Stromal cell of bone marrow (primary cell): ENCODE data around the gene NPC1.
"Not testable (repeated sequence)": the region's sequence is repeated elsewhere in the genome, so short reads cannot be mapped to it uniquely, and the experiment has no call there.

ENCODE experiments used
- DNase-seq: peaks from one replicate; pipeline ENCODE4 v3.0.0-alpha.2; 2012; ENCODE audit warnings: low read depth

Gene NPC1

DNA sequence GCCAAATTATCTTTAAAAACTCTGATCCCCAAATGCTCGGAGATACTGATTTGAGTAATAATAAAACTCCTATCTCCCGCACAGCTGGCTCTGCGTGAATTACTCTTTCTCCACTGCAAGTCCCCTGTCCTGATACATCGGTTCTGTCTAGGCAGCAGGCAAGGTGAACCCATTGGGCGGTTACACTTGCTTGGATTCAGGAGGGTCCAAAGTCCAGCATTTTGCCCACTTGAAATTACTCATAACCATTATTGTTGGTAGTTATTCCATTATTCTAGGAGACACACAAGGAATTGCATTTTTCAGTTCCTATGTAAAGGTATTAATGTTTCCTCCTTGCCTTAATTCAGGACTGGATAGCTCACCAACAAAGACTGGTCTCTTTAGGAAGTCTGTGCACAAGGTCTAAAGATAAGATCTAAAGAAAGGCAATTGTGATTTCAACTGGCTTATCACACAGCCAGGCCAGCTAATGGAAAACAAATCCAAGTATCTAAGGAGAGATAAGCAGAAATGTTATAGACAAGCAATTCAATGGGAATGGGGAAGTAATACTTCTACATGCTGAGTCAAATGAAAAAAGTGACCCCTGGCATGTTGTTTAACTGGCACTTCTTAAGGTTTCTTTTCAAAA lies 23.2 kb upstream of the NPC1 start:
- no peak for DNase-seq

DNA sequence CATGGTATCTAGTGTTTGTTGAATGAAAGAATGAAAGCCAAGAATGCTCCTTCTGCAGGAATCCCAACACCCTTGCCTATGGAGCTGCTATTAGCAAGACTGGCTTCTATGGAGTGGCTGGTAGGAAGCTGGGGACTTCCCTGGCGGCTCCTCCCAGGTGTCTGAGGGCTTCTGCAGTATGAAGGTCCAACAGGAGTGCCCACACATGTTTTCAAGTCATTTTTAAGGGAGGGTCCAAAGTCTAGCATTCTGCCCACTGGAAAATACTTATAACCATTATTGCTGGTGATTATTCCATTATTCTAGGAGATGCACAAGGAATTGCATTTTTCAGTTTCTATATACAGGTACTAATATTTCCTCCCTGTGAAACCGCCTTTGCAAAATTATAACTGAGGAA lies 21.9 kb upstream of the NPC1 start:
- no peak for DNase-seq

DNA sequence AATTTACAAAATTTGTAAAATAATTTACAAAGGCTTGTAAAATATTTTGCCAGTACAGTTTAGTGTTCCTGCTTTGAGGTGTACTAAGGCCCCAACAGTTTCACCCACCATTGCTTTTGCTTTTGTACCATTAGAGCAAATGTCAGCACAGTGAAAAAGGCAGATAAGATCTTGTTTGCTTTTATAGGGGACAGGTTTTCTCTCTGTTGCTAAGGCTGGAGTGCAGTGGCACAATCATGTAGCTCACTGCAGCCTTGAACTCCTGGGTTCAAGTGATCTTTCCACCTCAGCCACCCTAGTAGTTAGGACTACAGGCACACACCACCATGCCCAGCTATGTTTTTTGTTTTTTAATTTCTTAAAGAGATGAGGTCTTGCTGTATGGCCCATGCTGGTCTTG lies 19.6 kb upstream of the NPC1 start:
- no peak for DNase-seq

DNA sequence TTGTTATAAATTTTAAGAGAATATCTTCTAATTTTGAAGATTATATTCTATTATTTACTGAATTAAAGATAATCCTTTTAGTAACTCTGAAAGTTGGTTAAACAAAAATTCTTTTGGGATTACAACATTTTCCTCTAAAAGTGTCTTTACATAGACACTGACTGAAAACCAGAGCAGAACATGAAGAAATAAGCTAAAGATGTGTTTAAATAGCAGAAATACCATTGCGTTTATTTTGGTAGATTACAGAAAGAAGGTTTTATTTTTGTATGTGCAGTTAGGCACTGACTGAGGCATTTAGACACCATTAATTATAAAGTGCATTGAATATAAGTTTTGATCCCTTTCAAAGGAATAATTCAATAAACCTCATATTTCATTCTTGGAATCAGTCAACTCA lies 13.5 kb upstream of the NPC1 start:
- DNase-seq, result no peak

DNA sequence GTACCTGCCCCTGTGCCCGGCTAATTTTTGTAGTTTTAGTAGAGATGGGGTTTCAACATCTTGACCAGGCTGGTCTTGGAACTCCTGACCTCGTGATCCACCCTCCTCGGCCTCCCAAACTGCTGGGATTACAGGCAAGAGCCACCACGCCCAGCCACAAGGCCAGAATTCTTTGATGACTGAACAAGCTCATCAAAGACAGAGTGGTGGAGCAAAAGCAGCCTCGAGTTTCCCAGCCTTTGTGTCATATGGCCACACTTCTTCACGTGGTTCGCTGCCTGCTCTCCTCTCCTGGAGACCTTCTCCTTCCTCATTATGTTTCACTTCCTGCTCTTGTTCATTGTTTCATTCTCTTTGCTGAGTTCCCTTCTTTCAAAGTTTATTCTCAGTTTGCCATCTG lies 9.9 kb upstream of the NPC1 start:
- DNase-seq, result no peak

DNA sequence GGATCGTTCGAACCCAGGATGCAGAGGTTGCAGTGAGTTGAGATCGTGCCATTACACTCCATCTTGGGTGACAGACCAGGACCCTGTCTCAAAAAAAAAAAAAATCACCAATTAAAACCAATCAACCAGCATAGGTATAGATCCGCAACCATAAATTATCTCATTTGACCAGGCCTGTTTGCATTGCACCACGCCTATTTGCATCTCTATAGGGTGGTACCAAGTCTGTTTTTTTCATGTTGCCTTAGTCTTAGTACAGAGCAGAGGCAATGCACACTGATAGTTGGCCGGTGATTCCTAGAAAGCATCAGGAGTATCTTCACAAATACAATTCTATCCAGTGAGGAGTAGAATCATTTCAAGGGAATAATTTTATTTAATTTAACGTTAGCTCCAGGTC lies 9.3 kb upstream of the NPC1 start:
- DNase-seq, result no peak

DNA sequence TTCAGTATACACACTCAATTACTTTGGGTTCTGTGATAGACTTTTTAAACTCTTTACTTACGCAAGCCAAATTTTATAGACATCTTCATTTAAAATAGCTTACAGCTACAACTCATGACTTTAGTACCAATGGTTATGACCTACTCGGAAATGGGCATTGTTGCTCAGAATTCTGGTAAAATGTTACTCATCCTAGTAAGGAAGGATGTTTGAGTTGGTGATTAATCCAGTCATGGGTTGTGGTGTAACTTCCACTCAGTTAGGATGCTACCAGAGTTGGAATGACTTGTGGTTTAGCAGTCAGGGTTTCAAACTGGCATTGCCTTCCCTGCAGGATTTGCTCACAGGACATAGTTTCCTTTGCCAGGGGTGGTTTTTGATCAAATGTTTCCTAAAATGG lies 7.4 kb upstream of the NPC1 start:
- peak; percentile 99 for DNase-seq

DNA sequence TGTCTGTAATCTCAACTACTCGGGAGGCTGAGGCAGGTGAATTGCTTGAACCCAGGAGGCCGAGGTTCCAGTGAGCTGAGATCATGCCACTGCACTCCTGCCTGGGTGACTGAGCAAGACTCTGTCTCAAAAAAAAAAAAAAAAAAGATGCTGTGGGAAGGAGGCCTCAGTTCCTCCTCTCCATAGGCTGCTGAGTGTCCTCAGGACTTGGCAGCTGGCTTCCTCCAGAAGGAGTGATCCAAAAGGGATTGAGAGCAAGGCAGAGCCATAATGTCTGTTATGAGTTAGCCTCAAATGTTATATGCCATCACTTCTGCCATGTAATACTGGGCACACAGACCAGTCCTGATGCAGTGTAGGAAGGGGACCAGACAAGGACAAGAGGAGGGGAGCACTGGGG lies 6.6 kb upstream of the NPC1 start:
- DNase-seq, result no peak

DNA sequence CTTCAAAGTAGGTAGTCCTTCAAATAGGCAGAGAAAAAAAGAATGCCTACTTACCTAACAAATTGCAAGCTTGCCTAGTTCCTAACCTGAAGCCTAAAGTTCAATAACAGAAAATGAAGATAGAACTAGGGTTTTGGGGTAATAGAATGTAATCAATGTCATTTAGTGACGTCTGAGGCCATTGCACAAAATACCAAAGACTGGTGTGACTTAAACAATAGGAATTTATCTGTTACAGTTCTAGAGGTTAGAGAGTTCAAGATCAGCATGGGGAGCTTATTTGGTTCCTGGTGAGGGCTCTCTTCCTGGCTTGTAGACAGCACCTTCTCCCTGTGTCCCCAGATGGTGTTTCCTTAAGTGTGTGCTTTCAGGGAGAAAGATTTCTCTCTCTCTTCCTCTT lies 4.7 kb upstream of the NPC1 start:
- DNase-seq, result peak; percentile 48

DNA sequence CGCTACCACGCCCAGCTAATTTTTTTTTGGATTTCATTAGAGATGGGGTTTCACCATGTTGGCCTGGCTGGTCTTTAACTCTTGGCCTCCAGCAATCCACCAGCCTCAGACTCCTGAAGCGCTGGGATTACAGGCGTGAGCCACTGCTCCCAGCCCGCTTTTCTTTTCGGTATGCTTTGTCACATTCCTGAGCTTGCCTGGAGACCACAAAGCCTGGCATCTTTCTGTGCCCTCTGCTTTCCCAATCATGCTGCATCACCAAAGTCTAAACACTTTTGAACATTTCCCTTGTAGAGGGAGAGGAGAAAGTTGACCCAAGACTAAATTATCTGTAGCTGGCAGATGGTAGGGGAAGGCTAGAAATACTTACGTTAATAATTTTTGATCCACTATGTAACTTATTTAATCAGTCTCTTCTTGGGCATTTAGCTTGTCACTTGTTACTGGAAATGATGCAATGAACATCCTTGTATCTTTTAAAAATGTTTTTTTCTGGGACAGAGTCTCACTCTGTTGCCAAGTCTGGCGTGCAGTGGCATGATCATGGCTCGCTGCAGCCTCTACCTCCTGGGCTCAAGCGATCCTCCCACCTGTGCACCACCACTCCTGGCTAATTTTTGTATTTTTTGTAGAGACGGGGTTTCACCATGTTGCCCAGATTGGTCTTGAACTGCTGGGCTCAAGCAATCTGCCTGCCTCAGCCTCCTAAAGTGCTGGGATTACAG lies 2.7 kb upstream of the NPC1 start:
- no peak for DNase-seq

DNA sequence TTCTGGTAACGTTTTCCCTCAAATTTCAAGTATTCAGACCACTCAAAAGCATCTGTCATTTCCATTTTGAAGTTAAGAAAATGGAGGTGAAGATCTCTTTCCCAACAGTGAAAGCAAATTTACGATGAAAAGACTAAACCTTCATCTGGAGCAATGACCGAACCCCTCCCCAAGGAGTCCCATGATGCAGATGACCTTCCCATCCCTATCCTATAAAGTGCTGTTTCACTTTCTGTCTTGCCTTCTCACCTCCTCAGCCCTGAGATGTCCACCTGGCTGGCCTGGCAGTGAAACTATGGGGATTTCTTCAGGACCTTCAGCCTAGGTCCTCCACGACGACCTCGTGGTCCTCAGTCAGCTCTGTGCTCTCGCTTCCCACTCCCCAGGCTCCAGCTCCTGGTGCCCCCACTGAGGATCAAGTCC lies 925 bp upstream of the NPC1 start:
- no peak for DNase-seq

DNA sequence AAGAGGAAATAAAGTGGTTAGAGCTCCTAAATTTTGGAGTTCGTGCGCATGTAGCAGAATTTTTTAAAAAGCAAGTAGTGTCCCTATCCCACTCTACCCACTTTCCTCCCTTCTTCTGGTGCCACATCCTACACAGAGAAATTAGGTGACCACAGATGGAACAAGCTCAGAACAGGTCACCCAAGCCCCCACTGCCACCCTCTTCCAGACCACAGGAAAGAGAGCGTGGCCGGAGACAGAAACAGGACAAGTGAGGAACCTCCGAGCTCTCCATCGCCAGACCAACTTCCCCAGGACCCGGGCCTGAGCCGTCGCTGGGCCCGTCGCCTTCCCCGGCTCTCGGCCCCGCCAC lies 433 bp downstream of the NPC1 start:
- DNase-seq, result no peak

DNA sequence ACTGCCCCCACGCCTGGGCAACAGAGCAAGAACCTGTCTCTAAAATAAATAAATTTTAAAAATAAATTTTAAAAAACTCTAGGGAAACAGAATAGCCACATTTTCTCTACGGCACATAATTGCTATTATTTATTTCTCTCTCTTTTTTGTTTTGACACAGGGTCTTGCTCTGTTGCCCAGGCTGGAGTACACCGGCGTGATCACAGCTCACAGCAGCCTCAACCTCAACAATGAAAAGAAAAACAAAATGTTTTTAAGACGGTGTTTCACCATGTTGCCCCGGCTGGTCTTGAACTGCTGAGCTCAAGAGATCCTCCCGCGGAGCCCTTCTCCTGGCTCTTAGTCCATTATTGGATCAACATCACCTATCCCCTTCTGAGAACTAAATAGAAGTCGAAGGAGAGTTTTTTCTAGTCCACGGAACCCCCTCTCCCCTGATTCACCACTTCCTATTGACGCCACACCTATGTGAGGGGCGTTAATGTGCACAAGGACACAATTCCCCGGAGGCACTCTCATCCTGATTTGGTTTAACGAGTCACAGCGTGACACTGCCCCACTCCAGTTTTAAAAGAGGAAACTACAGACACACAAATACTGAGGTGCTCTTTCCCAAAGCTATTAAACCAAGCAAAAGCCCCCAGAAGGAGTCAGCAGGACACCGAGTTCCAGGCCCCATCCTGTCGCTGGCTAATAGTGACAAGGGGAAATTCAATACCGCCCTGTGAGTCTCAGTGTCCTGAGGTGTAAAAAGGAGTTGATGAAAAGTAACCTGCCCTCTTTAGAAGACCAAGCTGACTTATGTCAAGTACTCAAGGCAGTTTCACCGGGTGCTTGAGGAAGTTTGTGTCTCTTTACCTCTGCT lies 1.1 kb downstream of the NPC1 start:
- no peak for DNase-seq

DNA sequence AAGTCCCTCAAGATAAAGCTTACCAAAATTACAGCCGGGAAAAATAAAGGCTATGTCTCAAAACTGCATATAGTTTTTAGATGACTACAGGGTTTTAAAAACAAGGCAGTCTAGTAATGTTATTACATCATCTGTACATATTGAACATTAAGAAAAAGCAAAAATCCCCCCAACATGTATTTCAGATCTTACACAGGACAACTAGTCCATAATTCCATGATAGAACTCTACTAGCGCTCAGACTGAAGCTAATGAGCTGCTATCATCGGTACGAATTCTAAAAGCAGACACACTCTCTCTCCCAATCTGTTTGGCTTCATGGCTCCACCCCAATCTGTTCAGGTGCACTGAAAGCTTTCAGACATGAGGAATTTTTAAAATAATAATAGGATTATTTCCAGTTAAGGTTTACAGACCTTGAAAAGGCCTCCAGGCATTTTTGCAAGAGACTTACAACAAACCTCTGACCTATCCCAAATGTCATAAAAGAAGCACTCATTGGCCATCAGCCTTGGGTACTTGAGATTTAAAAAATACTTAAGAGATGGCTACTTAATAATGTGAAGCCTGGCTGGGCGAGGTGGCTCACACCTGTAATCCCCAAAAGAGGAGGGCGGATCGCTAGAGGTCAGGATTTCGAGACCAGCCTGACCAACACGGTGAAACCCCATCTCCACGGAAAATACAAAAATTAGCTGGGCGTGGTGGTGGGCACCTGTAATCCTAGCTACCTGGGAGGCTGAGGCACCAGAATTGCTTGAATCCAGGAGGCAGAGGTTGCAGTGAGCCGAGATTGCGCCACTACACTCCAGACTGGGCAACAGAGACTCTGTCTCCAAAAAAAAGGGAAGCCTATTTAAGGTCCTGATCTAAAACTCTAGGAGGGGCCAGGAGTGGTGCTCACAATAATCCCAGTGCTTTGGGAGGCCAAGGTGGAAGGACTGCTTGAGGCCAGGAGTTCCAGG lies 2.0 kb downstream of the NPC1 start:
- no peak for DNase-seq

DNA sequence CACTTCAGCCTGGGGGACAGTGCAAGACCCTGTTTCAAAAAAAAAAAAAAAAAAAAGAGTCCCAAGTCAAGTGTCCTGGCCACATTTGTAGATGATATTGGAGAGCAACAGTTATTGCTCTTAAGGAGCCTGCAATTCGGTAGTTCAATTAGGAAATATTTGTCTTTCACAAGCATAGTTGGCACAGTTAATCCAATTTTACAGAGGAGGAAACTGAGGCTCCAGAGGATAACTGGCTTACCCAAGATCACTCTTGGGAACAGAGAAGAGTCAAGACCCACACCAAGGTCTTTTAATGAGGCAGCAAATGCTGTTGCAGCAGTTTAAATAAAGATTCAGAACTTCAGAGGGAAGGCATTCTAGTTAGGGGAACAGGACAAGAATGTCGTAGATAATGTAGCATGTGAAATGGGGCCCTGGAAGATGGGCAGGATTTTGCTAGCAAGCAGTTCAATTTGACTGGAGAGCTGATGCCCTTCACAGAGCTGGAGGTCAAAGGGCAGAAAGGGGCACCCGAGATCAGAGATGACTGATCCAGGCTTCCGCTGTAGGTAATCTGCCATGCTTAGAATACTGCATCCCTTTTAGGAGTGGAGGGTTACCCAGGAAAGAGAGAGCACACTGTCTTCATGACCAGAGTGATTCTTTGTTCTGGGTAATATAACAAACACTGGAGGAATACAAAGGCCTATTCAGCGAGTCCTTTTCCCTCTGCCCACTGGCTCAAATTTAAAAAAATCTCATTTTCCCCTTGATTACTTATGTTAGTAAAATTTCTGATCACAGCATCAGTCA lies 3.0 kb downstream of the NPC1 start:
- DNase-seq, result no peak

DNA sequence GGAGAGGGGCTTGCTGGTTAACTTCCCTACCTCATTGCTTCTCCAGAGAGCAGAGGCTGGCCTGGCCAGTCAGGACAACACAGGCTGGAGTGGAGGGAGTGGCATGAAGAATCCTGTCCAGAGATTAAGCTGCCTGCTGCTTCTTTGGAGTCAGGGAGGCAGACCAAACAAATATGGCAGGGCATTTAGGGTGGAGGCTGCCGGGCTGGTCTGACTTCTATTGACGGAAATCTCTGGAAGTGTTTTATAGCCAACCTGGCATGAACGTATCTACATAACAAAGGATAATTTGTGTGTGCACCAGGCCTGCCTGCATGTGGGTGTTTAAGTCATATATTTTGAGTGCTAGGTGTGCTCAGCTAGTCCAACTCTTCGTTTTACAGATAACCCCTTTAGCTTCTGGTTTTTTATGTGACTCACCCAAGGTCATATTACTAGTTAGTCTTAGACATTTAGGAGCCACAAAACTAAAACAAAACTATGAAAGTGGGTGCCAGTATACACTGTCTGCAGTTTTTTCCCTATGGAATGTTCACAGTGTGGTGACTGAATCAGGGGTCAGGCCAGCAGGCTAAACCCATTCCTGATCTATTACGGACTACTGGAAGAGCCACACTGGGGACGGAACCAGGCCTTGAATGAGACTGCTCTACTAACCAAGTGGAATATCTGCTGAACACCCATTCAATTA lies 5.5 kb downstream of the NPC1 start:
- peak; percentile 58 for DNase-seq

DNA sequence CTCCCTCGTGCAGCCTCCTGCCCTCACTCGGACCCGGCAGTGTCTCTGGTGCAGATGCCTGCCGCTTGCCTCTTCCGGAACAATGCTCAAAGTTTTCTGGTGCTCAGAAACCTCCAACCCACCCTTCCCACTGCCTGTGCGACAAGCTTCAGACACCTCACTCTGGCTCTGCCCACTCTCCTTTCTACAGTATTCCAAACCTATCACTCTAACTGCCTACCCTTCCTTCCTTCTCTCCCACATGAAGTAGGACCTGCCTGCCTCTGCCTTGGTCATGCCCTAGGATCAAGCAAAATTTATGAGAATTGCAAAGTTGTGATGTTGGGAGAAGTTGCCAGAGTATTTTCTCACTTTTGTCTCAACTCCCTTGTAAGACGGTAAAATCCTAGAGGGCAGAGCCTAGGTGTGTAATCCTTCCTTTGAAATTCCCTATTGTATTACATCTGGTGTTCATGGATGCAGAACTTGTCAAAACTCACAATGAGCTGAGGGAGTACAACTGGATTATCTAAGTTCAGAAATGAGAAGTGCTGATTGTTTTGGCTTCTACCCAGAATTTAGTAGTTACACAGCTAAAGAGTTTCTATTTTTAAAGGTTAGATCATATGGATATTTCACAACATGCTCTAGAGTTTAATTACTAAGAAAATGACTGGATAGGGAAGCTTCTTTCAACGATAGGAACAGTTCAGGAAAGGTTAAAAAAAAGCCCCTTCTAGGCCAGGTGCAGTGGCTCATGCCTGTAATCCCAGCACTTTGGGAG lies 7.2 kb downstream of the NPC1 start:
- DNase-seq, result no peak

DNA sequence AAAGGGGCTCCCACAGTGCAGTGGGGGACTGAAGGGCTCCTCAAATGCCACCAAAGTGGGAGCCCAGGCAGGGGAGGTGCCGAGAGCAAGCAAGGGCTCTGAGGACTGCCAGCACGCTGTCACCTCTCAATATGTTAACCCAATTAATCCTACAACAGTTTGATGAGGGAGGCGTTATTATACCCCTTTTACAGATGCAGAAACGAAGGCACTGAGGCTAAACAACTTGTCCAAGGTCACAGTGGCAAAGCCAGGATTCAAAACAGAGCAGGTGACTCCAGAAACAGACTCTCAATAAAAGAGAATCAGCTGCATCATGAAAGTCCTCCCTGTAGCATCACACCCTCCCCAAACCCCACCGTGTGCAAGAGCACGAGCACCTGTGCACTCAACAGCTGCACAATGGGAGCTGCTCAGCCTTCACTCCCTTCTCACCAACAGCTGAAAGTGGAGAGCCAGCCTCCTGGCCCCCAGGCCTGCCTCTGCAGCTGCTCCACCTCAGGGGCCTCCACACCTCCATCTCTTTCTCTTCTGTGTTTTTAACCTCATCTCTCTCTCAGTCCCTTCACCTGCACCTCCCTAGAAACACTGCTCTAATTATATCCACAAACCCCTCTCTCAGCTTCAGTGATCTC lies 8.1 kb downstream of the NPC1 start:
- DNase-seq, result no peak

DNA sequence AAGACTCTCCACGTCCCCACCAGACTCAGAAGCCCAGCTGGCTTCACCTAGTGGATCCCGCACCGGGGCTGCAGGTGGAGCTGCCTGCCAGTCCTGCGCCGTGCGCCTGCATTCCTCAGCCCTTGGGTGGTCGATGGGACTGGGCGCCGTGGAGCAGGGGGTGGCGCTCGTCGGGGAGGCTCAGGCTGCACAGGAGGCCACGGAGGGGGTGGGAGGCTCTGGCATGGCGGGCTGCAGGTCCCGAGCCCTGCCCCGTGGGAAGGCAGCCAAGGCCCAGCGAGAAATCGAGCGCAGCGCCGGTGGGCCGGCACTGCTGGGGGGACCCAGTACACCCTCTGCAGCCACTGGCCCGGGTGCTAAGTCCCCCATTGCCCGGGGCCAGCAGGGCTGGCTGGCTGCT lies 8.8 kb downstream of the NPC1 start:
- not testable (repeated sequence) for DNase-seq

DNA sequence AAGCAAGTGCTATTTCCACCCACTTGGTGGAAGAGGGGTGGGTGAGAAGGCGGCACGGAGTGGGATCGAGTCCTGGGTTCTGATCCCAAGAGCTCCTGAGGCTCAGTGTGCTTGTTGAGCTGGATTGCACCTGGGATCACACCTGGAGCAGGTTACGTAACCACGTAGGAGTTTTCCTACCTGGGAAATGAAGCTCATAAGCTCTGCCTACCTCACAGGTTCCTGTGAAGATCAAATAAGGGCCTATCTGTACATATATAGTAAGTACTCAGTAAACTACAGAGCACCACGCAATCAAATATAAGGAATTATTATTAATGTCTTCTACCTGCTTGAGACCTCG lies 11.0 kb downstream of the NPC1 start:
- DNase-seq, result no peak
